Effector memory CD8-positive, alpha-beta T cell (primary cell): ENCODE results near the gene KMT2A.
A peak's percentile ranks its signal among the peaks of the same experiment; 100 is the strongest.
"Not testable (repeated sequence)": the region's sequence is repeated elsewhere in the genome, so short reads cannot be mapped to it uniquely, and the experiment has no call there.

Source experiments
- ATAC-seq: fragments of 150-1000 bp; cut with Tn5 transposase; replicated peaks from 2 replicates; pipeline ENCODE4 v1.10.0; 2021; ENCODE audit warnings: mild to moderate bottlenecking, moderate library complexity
- DNase-seq, 3 experiments: peaks; one replicate each; pipeline ENCODE4 v3.0.0; 2021
- H3K27ac Mint-ChIP-seq, 2 donors: one replicate each; pipeline ENCODE4 v1.8.0; 2022; ENCODE audit warnings: mild to moderate bottlenecking in 2 of 2, mixed read lengths in 2 of 2, moderate library complexity in 2 of 2
- H3K27me3 Mint-ChIP-seq, 2 donors: one replicate each; pipeline ENCODE4 v1.8.0; 2022; ENCODE audit warnings: mixed read lengths in 2 of 2
- H3K36me3 Mint-ChIP-seq: one replicate; pipeline ENCODE4 v1.8.0; 2022; ENCODE audit warnings: mild to moderate bottlenecking, moderate library complexity, mixed read lengths; ENCODE audit not compliant: insufficient read depth
- H3K4me1 Mint-ChIP-seq, 2 donors: one replicate each; pipeline ENCODE4 v1.8.0; 2022; ENCODE audit warnings: low read depth in 2 of 2, mixed read lengths in 2 of 2
- H3K4me3 Mint-ChIP-seq, 2 donors: one replicate each; pipeline ENCODE4 v1.8.0; 2022; ENCODE audit warnings: mild to moderate bottlenecking in 2 of 2, mixed read lengths in 2 of 2, moderate library complexity in 2 of 2
- H3K9me3 Mint-ChIP-seq, 2 donors: one replicate each; pipeline ENCODE4 v1.8.0; 2022; ENCODE audit warnings: mixed read lengths in 2 of 2

KMT2A gene

DNA sequence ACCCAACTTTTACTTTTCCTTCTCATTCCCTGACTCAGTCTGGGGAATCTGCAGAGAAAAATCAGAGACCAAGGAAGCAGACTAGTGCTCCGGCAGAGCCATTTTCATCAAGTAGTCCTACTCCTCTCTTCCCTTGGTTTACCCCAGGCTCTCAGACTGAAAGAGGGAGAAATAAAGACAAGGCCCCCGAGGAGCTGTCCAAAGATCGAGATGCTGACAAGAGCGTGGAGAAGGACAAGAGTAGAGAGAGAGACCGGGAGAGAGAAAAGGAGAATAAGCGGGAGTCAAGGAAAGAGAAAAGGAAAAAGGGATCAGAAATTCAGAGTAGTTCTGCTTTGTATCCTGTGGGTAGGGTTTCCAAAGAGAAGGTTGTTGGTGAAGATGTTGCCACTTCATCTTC is 37.2 kb downstream of the KMT2A start:
- DNase-seq (no peak), ATAC-seq (no peak)
- Mint-ChIP-seq H3K36me3 (peaks cover 76% of the 10 kb centered on the region), H3K27ac (peak overlapping the region; percentile 70 to 87), H3K9me3 (no peaks in the 10 kb centered on the region), H3K4me1 (peaks cover 15 to 33% of the 10 kb centered on the region in 2 donors), H3K27me3 (no peaks in the 10 kb centered on the region), H3K4me3 (no peak overlapping the region)

DNA sequence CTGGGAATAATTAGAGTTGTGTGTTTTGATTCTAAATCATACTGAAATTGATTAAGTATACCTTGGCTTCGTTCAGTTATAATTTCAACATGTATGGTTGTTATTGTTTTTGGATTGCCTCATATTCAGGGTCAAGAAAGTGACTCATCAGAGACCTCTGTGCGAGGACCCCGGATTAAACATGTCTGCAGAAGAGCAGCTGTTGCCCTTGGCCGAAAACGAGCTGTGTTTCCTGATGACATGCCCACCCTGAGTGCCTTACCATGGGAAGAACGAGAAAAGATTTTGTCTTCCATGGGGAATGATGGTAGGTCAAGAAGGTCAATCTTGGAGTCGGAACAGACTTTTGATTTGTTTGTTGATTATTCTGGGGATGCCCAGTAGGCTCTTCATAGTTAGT is 40.4 kb downstream of the KMT2A start:
- DNase-seq (no peak), ATAC-seq (no peak)
- H3K4me3 Mint-ChIP-seq, result no peak overlapping the region
- peaks cover 9 to 21% of the 10 kb centered on the region in 2 donors for H3K4me1 Mint-ChIP-seq
- H3K36me3 Mint-ChIP-seq, result peaks cover 92% of the 10 kb centered on the region
- H3K27me3 Mint-ChIP-seq, result no peaks in the 10 kb centered on the region
- H3K27ac Mint-ChIP-seq, result peak overlapping the region; percentile 66 to 89
- H3K9me3 Mint-ChIP-seq, result no peaks in the 10 kb centered on the region

DNA sequence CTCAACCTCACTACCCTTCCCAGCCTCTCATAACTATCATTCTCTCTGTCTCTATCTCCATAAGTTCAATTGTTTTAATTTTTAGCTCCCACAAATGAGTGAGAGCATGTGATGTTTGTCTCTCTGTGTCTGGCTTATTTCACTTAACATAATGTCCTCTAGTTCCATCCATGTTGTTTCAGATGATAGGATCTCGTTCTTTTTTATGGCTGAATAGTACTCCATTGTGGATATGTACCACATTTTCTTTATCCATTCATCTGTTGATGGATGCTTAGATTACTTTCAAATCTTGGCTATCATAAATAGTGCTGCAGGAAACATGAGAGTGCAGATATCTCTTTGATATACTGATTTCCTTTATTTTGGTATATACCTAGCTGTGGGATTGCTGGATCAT is 44.9 kb downstream of the KMT2A start:
- H3K4me3 Mint-ChIP-seq, result not testable (repeated sequence)
- H3K36me3 Mint-ChIP-seq, result peaks cover 99% of the 10 kb centered on the region

DNA sequence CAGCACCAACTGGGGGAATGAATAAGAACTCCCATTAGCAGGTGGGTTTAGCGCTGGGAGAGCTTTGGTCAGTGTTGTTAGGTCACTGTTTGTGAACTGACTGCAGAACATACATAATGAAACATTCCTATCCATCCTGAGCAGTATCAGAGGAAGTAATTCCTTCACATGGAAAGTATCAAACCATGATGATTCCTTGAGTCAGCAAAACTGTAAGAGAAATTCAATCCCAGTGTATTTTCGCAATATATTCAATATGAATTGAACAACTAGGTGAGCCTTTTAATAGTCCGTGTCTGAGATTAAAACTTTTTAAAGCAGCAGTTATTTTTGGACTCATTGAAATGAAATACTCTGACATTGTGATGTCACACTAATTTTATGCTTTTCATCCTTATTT is 48.1 kb downstream of the KMT2A start:
- H3K4me1 Mint-ChIP-seq, result peaks cover 0 to 4% of the 10 kb centered on the region in 2 donors
- H3K36me3 Mint-ChIP-seq, result peaks cover 90% of the 10 kb centered on the region
- H3K27me3 Mint-ChIP-seq, result no peaks in the 10 kb centered on the region
- H3K4me3 Mint-ChIP-seq, result no peak overlapping the region
- ATAC-seq (no peak), DNase-seq (no peak)
- no peaks in the 10 kb centered on the region for H3K9me3 Mint-ChIP-seq
- peak overlapping the region in 1 of 2 donors; percentile 46 for H3K27ac Mint-ChIP-seq

More for the DNA sequence above, 44.9 kb downstream of the KMT2A start:
- not testable (repeated sequence) for H3K9me3 Mint-ChIP-seq, DNase-seq, H3K4me1 Mint-ChIP-seq, ATAC-seq, H3K27me3 Mint-ChIP-seq
- peak overlapping the region in 1 of 2 donors; percentile 41 for H3K27ac Mint-ChIP-seq

DNA sequence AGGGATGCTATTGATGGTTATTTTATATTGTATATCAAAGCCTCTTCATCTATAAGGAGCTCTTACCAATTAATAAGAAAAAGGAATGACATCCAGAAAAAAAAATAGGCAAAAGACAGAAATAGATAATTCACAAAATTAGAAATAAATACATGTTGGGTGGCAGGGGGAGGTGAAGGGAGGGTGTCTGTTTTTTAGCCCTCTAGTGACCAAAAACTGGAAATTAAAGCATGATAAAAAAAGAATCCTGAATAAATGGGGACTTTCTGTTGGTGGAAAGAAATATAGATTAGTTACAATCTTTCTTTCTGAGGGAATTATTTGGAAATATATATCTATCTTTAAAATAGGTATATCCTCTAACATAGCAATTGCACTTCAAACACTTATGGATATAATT is 49.0 kb downstream of the KMT2A start:
- Mint-ChIP-seq H3K36me3 (peaks cover 87% of the 10 kb centered on the region), H3K4me3 (no peak overlapping the region), H3K4me1 (peaks cover 0 to 4% of the 10 kb centered on the region in 2 donors), H3K27me3 (no peaks in the 10 kb centered on the region), H3K27ac (peak overlapping the region; percentile 19 to 46), H3K9me3 (no peaks in the 10 kb centered on the region)
- DNase-seq, result no peak
- no peak for ATAC-seq

DNA sequence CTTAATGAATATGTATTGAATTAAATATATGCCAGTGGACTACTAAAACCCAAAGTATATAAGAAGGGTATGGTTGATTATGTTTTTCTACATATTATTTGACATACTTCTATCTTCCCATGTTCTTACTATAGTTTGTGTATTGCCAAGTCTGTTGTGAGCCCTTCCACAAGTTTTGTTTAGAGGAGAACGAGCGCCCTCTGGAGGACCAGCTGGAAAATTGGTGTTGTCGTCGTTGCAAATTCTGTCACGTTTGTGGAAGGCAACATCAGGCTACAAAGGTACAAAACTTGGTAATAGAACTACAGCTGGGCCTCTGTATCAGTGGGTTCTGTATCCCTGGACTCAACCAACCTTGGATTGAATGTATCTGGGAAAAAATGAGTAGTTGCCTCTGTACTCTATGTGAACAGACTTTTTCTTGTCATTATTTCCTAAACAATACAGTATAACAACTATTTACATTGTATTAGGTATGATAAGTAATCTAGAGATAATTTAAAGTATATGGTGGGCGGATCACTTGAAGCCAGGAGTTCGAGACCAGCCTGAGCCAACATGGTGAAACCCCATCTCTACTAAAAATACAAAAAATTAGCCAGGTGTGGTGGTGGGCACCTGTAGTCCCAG is 52.3 kb downstream of the KMT2A start:
- peak; percentile 82 for ATAC-seq
- Mint-ChIP-seq H3K27ac (no peak overlapping the region), H3K36me3 (peaks cover 82% of the 10 kb centered on the region), H3K4me1 (peaks cover 0 to 8% of the 10 kb centered on the region in 2 donors), H3K9me3 (no peaks in the 10 kb centered on the region), H3K4me3 (no peak overlapping the region), H3K27me3 (no peaks in the 10 kb centered on the region)
- DNase-seq, result peak; percentile 72 to 79 (median 75)

DNA sequence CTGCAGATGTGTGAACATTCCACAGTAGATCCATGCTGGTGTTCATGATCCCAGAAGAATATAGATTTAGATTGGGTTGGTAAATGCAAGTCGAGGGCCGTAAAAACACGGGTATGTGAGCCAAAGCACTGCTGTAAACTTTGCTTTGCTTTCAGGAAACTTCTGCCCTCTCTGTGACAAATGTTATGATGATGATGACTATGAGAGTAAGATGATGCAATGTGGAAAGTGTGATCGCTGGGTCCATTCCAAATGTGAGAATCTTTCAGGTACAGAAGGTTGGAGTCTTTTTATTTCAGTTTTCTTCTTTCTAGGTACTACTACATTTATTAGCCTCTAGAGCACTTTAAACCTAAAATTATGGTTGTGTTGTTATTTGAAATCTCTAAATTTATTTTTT is 54.7 kb downstream of the KMT2A start:
- peaks cover 83% of the 10 kb centered on the region for H3K36me3 Mint-ChIP-seq
- H3K4me1 Mint-ChIP-seq, result peaks cover 0 to 8% of the 10 kb centered on the region in 2 donors
- no peak for DNase-seq
- H3K27me3 Mint-ChIP-seq, result no peaks in the 10 kb centered on the region
- ATAC-seq, result no peak
- H3K27ac Mint-ChIP-seq, result no peak overlapping the region
- no peak overlapping the region for H3K4me3 Mint-ChIP-seq
- no peaks in the 10 kb centered on the region for H3K9me3 Mint-ChIP-seq

DNA sequence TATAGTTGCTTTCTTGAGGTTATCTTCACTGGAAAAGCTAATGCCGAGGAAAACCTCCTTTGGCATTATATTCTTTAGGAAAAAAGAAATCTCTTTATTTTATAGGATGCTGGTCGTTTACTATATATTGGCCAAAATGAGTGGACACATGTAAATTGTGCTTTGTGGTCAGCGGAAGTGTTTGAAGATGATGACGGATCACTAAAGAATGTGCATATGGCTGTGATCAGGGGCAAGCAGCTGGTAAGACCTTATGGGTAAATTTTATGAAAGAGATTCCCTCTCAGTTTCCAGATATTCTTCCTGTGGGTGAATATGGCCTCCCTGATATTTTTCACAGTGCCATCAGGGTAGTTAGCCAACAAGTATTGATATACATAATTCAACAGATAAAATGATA is 61.5 kb downstream of the KMT2A start:
- Mint-ChIP-seq H3K27ac (no peak overlapping the region), H3K4me1 (peaks cover 0 to 7% of the 10 kb centered on the region in 2 donors), H3K4me3 (no peak overlapping the region), H3K27me3 (no peaks in the 10 kb centered on the region), H3K9me3 (no peaks in the 10 kb centered on the region), H3K36me3 (peaks cover 97% of the 10 kb centered on the region)
- DNase-seq (no peak), ATAC-seq (no peak)

DNA sequence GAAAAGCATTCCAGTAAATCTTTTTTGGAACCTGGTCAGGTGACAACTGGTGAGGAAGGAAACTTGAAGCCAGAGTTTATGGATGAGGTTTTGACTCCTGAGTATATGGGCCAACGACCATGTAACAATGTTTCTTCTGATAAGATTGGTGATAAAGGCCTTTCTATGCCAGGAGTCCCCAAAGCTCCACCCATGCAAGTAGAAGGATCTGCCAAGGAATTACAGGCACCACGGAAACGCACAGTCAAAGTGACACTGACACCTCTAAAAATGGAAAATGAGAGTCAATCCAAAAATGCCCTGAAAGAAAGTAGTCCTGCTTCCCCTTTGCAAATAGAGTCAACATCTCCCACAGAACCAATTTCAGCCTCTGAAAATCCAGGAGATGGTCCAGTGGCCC is 66.9 kb downstream of the KMT2A start:
- no peaks in the 10 kb centered on the region for H3K27me3 Mint-ChIP-seq
- peaks cover 77% of the 10 kb centered on the region for H3K36me3 Mint-ChIP-seq
- peak overlapping the region in 1 of 2 donors; percentile 20 for H3K27ac Mint-ChIP-seq
- H3K9me3 Mint-ChIP-seq, result no peaks in the 10 kb centered on the region
- H3K4me3 Mint-ChIP-seq, result no peak overlapping the region
- ATAC-seq, result no peak
- no peak for DNase-seq
- H3K4me1 Mint-ChIP-seq, result peaks cover 2 to 10% of the 10 kb centered on the region in 2 donors

DNA sequence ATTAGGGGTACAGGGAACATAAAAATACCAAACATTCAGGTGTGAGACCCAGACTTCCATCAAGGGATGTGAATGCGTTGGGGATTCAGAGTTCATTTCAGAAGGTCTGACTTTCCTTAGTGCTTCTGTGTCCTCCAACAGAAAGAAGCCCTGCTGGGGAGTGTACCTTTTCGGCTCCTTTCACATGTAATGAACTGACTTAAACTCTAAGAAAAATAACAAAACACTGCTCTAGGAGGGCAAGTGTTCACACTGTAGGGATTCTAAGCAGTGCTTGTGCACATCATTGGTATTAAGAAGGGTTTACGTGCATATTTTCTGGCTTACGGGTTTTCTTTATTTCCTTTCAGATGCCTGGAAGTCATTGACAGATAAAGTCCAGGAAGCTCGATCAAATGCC is 75.3 kb downstream of the KMT2A start:
- ATAC-seq, result no peak
- Mint-ChIP-seq H3K4me1 (peaks cover 3 to 4% of the 10 kb centered on the region in 2 donors), H3K27me3 (no peaks in the 10 kb centered on the region), H3K4me3 (no peak overlapping the region), H3K27ac (peak overlapping the region in 1 of 2 donors; percentile 63), H3K9me3 (no peaks in the 10 kb centered on the region), H3K36me3 (peaks cover 81% of the 10 kb centered on the region)
- no peak for DNase-seq

DNA sequence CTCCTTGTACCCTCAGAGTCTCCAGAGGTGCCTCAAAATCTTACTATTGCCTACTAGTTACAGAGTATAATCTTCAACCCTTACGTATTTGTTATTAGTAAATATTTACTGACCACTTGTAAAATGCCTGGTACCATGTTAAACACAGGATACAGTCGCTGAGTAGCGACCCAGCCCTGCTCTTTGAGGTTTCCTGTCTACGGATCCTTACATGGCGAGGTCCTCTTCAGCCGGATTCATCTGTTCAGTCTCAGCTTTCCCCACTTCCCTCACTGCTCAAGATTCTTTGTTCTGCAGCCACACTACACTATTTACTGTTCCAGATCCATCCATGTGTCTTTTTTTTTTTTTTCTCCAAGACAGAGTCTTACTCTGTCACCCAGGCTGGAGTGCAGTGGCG is 77.8 kb downstream of the KMT2A start:
- Mint-ChIP-seq H3K4me3 (no peak overlapping the region), H3K27me3 (no peaks in the 10 kb centered on the region), H3K27ac (peak overlapping the region; percentile 66 to 81), H3K9me3 (no peaks in the 10 kb centered on the region), H3K36me3 (peaks cover 80% of the 10 kb centered on the region), H3K4me1 (peaks cover 0 to 4% of the 10 kb centered on the region in 2 donors)
- no peak for ATAC-seq
- DNase-seq, result no peak

DNA sequence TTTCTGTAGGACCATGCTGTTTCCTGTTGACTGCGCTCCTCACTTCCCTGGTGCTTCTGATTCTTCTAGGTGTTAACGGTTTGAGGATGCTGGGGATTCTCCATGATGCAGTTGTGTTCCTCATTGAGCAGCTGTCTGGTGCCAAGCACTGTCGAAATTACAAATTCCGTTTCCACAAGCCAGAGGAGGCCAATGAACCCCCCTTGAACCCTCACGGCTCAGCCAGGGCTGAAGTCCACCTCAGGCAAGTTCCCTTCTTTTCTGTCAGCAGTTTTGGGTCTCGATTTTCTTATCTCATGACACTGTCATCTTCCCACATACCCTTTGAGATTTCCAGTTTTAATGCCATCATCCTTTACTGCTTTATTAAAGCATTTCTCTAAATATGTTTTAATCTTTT is 83.3 kb downstream of the KMT2A start:
- no peaks in the 10 kb centered on the region for H3K9me3 Mint-ChIP-seq
- peaks cover 70% of the 10 kb centered on the region for H3K36me3 Mint-ChIP-seq
- ATAC-seq (no peak), DNase-seq (no peak)
- H3K4me1 Mint-ChIP-seq, result peaks cover 0 to 6% of the 10 kb centered on the region in 2 donors
- no peak overlapping the region for H3K4me3 Mint-ChIP-seq
- H3K27ac Mint-ChIP-seq, result no peak overlapping the region
- no peaks in the 10 kb centered on the region for H3K27me3 Mint-ChIP-seq

DNA sequence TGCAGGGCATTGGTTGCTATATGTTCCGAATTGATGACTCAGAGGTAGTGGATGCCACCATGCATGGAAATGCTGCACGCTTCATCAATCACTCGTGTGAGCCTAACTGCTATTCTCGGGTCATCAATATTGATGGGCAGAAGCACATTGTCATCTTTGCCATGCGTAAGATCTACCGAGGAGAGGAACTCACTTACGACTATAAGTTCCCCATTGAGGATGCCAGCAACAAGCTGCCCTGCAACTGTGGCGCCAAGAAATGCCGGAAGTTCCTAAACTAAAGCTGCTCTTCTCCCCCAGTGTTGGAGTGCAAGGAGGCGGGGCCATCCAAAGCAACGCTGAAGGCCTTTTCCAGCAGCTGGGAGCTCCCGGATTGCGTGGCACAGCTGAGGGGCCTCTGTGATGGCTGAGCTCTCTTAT is 85.6 kb downstream of the KMT2A start:
- H3K9me3 Mint-ChIP-seq, result no peaks in the 10 kb centered on the region
- H3K4me1 Mint-ChIP-seq, result peaks cover 3 to 7% of the 10 kb centered on the region in 2 donors
- H3K27ac Mint-ChIP-seq, result no peak overlapping the region
- peaks cover 58% of the 10 kb centered on the region for H3K36me3 Mint-ChIP-seq
- DNase-seq (no peak), ATAC-seq (no peak)
- no peak overlapping the region for H3K4me3 Mint-ChIP-seq
- H3K27me3 Mint-ChIP-seq, result no peaks in the 10 kb centered on the region

DNA sequence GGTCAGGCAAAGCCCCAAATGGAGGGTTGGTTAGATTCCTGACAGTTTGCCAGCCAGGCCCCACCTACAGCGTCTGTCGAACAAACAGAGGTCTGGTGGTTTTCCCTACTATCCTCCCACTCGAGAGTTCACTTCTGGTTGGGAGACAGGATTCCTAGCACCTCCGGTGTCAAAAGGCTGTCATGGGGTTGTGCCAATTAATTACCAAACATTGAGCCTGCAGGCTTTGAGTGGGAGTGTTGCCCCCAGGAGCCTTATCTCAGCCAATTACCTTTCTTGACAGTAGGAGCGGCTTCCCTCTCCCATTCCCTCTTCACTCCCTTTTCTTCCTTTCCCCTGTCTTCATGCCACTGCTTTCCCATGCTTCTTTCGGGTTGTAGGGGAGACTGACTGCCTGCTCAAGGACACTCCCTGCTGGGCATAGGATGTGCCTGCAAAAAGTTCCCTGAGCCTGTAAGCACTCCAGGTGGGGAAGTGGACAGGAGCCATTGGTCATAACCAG is 86.3 kb downstream of the KMT2A start:
- Mint-ChIP-seq H3K4me3 (no peak overlapping the region), H3K27ac (no peak overlapping the region), H3K36me3 (peaks cover 54% of the 10 kb centered on the region), H3K4me1 (peaks cover 10 to 14% of the 10 kb centered on the region in 2 donors), H3K9me3 (no peaks in the 10 kb centered on the region), H3K27me3 (no peaks in the 10 kb centered on the region)
- DNase-seq, result no peak
- no peak for ATAC-seq
